Transverse colon (tissue), 3 donors: ENCODE data around the gene CNTFR.

Experiments
- POLR2A ChIP-seq: fragments of 450-650 bp; IDR thresholded peaks from one replicate; pipeline ENCODE4 v1.6.1; 2016; ENCODE audit warnings: antibody characterized with exemption, mild to moderate bottlenecking, moderate library complexity
- TF ChIP-seq, protein P1 (sequence below), 5 experiments: fragments of 200-600 bp in 3 of 5; fragments of 450-650 bp in 2 of 5; sonication (generic) in 3 of 5; IDR thresholded peaks; 1 replicate in 2 of 5; 2 replicates in 3 of 5; pipeline ENCODE4 v1.5.1; 2016 to 2017; ENCODE audit warnings: antibody characterized with exemption in 5 of 5, inconsistent platforms in 3 of 5, mild to moderate bottlenecking in 2 of 5, moderate library complexity in 1 of 5

- TF ChIP-seq, protein P1, sequence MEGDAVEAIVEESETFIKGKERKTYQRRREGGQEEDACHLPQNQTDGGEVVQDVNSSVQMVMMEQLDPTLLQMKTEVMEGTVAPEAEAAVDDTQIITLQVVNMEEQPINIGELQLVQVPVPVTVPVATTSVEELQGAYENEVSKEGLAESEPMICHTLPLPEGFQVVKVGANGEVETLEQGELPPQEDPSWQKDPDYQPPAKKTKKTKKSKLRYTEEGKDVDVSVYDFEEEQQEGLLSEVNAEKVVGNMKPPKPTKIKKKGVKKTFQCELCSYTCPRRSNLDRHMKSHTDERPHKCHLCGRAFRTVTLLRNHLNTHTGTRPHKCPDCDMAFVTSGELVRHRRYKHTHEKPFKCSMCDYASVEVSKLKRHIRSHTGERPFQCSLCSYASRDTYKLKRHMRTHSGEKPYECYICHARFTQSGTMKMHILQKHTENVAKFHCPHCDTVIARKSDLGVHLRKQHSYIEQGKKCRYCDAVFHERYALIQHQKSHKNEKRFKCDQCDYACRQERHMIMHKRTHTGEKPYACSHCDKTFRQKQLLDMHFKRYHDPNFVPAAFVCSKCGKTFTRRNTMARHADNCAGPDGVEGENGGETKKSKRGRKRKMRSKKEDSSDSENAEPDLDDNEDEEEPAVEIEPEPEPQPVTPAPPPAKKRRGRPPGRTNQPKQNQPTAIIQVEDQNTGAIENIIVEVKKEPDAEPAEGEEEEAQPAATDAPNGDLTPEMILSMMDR (IDR thresholded peaks at IDR 0.05): no peak
- no peak for TF ChIP-seq POLR2A
Observed at GRCh38 chr9:34555936-34556525, 33.5 kb downstream of the CNTFR start.
